Mammary epithelial cell (primary cell): Measurements from ENCODE around the gene EFNA2.

Source experiments
- EZH2 ChIP-seq: IDR thresholded peaks from 2 replicates; pipeline ENCODE4 v1.6.1; 2012; ENCODE audit warnings: low read length, inconsistent platforms, borderline replicate concordance
- TF ChIP-seq, protein P1 (sequence below), 2 donors: IDR thresholded peaks in 1 of 2; conservative IDR thresholded peaks in 1 of 2; 2 replicates each; pipeline ENCODE4 v1.5.1; 2011 to 2012; ENCODE audit warnings: inconsistent platforms in 2 of 2, low read length in 2 of 2, mild to moderate bottlenecking in 2 of 2, control low read depth in 1 of 2, low read depth in 1 of 2; ENCODE audit not compliant: insufficient read depth in 1 of 2; ENCODE audit errors: extremely low read depth in 1 of 2

GRCh38 chr19:1241417-1242095, 44.1 kb upstream of the EFNA2 start, which contains the start of gene ATP5F1D:
- TF ChIP-seq, protein P1, sequence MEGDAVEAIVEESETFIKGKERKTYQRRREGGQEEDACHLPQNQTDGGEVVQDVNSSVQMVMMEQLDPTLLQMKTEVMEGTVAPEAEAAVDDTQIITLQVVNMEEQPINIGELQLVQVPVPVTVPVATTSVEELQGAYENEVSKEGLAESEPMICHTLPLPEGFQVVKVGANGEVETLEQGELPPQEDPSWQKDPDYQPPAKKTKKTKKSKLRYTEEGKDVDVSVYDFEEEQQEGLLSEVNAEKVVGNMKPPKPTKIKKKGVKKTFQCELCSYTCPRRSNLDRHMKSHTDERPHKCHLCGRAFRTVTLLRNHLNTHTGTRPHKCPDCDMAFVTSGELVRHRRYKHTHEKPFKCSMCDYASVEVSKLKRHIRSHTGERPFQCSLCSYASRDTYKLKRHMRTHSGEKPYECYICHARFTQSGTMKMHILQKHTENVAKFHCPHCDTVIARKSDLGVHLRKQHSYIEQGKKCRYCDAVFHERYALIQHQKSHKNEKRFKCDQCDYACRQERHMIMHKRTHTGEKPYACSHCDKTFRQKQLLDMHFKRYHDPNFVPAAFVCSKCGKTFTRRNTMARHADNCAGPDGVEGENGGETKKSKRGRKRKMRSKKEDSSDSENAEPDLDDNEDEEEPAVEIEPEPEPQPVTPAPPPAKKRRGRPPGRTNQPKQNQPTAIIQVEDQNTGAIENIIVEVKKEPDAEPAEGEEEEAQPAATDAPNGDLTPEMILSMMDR (conservative IDR thresholded peaks at IDR 0.05 in 1 of 2, IDR thresholded peaks at IDR 0.05 in 1 of 2; ENCODE audit: extremely low read depth in 1 of 2, insufficient read depth in 1 of 2, low read depth in 1 of 2, low read length in 2 of 2) = no peak
- no peak for TF ChIP-seq EZH2
